Measurements from ENCODE around the gene RBMXL3.

- TF ChIP-seq CTCF (IDR thresholded peaks at IDR 0.05; ENCODE audit: poor library complexity), result no peak
- no peak for TF ChIP-seq EZH2 (IDR thresholded peaks at IDR 0.05; ENCODE audit: borderline replicate concordance)
Observed at GRCh38 chrX:115174548-115174947, 14.7 kb upstream of the RBMXL3 start.

All from hepatocyte (in vitro differentiated cells).